RWPE1 (cell line): ENCODE measurements around the gene AUTS2.

Experiments used
- CTCF ChIA-PET: fragments of 350-600 bp; sonication (Branson Sonifier 250); formaldehyde crosslinking; extraction: SDS; loops from one replicate; lab custom pipeline; 2021; lab: Yijun Ruan, JAX
- POLR2A ChIA-PET: fragments of 400-600 bp; formaldehyde crosslinking; extraction: SDS; loops from one replicate; lab custom pipeline; 2020; ENCODE audit warnings: antibody characterized with exemption; ENCODE audit not compliant: low non-redundant PET; lab: Yijun Ruan, JAX
- DNase-seq: peaks from one replicate; pipeline ENCODE4 v3.0.0; 2012; ENCODE audit warnings: low spot score
- H3K27ac ChIP-seq: fragments of 450-650 bp; 2 replicates; pipeline ENCODE4 v1.5.1; 2017
- TF ChIP-seq, protein P1 (sequence below): fragments of 450-650 bp; conservative IDR thresholded peaks from 2 replicates; pipeline ENCODE4 v1.5.1; 2017; ENCODE audit warnings: low read depth, mild to moderate bottlenecking

The AUTS2 gene

GRCh38 chr7:70400829-70401380 lies 802.6 kb downstream of the AUTS2 start:
- H3K27ac ChIP-seq, result no peak overlapping the region
- no peak for DNase-seq
- ChIA-PET POLR2A (no interaction called here), CTCF (interaction anchor here (0.6 kb wide), 1 partner anchor 191 kb away, joined by 4 read pairs; no protein-coding TSS in a partner anchor)
- TF ChIP-seq, protein P1, sequence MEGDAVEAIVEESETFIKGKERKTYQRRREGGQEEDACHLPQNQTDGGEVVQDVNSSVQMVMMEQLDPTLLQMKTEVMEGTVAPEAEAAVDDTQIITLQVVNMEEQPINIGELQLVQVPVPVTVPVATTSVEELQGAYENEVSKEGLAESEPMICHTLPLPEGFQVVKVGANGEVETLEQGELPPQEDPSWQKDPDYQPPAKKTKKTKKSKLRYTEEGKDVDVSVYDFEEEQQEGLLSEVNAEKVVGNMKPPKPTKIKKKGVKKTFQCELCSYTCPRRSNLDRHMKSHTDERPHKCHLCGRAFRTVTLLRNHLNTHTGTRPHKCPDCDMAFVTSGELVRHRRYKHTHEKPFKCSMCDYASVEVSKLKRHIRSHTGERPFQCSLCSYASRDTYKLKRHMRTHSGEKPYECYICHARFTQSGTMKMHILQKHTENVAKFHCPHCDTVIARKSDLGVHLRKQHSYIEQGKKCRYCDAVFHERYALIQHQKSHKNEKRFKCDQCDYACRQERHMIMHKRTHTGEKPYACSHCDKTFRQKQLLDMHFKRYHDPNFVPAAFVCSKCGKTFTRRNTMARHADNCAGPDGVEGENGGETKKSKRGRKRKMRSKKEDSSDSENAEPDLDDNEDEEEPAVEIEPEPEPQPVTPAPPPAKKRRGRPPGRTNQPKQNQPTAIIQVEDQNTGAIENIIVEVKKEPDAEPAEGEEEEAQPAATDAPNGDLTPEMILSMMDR, result no peak

DNA sequence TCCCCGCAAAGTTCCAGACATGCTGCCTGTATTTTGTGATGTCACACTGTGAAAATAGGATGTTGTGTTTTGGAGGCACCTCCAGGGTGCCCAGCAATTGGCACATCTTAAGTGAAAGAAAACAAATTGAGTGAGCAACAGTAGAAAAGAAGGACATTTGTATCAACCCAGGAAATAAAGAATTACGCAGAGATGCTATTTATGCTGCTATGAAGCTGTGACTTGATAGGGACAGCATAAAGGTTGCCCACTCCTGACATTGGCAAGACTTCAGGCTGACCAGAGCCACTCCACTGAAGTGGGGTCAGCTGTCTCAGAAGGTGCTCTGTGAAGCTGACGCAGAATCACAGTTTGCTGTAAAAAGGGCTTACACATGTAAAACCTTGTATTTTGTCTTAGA lies 803.8 kb downstream of the AUTS2 start:
- POLR2A ChIA-PET, result no interaction called here
- TF ChIP-seq, protein P1, result no peak
- CTCF ChIA-PET, result no interaction called here

DNA sequence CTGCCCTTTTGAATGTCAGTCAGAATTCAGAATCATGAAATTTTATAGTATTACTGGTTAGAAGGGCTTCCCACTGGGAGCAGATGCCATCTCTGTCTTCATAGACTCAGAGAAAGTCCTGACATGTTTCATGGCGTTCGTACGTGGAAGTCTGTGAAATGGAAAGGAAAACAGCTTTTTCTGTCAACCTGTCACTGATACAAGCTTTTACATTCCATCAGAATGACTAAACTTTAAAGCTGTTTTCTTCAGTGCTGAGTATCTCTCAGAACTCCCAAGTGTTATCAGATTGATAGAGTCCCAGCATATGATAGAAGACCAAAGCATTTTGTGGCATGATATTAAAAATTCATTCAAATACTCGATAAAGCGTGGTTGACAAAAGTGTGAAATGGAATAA lies 807.0 kb downstream of the AUTS2 start:
- TF ChIP-seq, protein P1, result no peak
- no peak for DNase-seq
- POLR2A ChIA-PET, result no interaction called here
- CTCF ChIA-PET, result interaction anchor here (0.6 kb wide), 1 partner anchor 148 kb away, joined by 3 read pairs; no protein-coding TSS in a partner anchor
- no peak overlapping the region for H3K27ac ChIP-seq

More for the DNA sequence above, 803.8 kb downstream of the AUTS2 start:
- H3K27ac ChIP-seq, result no peak overlapping the region
- no peak for DNase-seq

DNA sequence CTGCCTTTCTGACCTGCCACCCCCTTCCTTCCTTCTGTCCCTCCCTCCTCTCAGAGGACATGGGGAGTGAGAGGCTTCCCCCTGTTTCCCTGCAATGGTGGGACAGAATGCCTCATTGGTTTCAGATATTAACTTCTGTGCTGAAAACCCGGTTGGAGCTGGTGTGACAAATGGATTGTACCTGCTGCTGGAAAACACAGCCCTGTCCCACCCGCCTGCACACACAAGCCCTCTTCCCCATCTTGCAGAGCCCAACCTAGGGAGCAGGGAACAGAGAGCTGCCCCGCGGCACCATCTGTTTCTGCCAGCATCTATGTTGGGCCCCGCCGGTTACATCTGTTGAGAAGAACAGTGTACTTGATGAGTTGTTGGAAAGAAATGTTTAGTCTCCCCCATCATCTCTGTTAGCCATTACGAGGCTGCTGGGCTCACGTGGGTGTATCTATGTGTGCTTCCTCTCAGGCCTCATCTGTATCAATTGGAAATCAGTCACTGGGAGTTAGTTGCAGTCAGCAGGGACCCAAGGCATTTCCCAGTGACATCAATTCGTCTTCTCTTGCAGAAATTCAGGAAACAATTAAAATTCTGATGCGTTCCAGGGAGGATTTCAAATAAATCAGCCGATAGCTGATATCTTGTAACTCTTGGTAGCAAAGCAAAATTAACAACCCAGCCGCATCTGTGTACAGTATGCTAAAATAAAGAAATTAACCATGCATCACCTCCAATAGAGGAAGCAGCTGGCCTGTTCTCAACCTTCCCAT lies 808.1 kb downstream of the AUTS2 start:
- CTCF ChIA-PET, result no interaction called here
- POLR2A ChIA-PET, result no interaction called here
- TF ChIP-seq, protein P1, result no peak
- DNase-seq, result no peak
- H3K27ac ChIP-seq, result no peak overlapping the region

GRCh38 chr7:70406950-70407209 lies 808.6 kb downstream of the AUTS2 start:
- ChIA-PET POLR2A (no interaction called here), CTCF (no interaction called here)

DNA sequence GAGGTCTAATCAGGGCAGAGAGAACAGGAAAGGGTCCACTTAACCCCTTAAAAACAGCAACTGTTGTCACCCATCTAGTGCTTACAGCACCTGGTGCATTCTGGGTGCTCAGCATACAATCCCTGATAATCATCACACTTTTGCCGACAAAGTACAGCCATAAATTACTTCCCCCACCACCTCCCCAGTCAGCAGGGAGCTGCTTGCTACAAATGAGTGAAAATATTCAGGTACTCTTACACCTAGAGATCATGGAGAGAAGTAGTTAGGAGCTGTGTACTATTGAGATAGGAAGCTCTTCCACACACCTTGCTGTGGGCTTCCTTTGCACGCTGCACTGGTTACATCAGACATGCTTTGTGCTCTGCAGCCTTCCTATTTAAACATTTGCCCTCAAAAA lies 810.2 kb downstream of the AUTS2 start:
- DNase-seq, result no peak
- ChIA-PET CTCF (no interaction called here), POLR2A (no interaction called here)
- TF ChIP-seq, protein P1, result no peak
- no peak overlapping the region for H3K27ac ChIP-seq

More at GRCh38 chr7:70406950-70407209, 808.6 kb downstream of the AUTS2 start:
- TF ChIP-seq, protein P1, result no peak
- DNase-seq, result no peak
- H3K27ac ChIP-seq, result no peak overlapping the region
